Retinal pigment epithelial cell (primary cell): Measurements from ENCODE around the gene RIPPLY3.
A peak's percentile ranks its signal among the peaks of the same experiment; 100 is the strongest.

Experiments used
- DNase-seq: peaks from one replicate; pipeline ENCODE4 v3.0.0-alpha.2; 2010; ENCODE audit warnings: low read depth
- H3K4me3 ChIP-seq: 2 replicates; pipeline ENCODE4 v1.5.1; 2011; ENCODE audit warnings: mild to moderate bottlenecking, low read length, control low read depth, moderate library complexity
- TF ChIP-seq, protein P1 (sequence below): conservative IDR thresholded peaks from 2 replicates; pipeline ENCODE4 v1.5.1; 2011; ENCODE audit warnings: low read depth, low read length, control low read depth, inconsistent platforms

The RIPPLY3 gene

DNA sequence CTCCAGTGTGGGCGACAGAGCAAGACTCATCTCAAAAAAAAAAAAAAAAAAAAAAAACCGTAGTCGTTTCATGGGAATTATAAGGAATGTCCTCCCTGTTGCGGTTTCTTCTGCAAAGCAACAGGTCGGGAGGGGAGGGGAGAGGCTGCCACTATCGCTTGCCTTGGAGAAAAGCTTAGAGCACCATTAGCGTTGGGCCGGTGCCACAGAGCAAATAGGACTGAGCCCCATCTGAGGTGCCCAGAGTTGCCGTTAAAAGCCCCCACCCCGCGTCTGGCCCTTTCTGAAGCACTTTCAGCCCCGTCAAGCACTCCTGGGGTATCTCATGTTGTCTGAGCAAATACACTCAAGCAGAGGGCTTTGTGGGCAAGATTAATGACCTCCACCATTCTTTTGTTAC lies 2.2 kb downstream of the RIPPLY3 start:
- no peak overlapping the region for H3K4me3 ChIP-seq
- no peak for DNase-seq
- TF ChIP-seq, protein P1, sequence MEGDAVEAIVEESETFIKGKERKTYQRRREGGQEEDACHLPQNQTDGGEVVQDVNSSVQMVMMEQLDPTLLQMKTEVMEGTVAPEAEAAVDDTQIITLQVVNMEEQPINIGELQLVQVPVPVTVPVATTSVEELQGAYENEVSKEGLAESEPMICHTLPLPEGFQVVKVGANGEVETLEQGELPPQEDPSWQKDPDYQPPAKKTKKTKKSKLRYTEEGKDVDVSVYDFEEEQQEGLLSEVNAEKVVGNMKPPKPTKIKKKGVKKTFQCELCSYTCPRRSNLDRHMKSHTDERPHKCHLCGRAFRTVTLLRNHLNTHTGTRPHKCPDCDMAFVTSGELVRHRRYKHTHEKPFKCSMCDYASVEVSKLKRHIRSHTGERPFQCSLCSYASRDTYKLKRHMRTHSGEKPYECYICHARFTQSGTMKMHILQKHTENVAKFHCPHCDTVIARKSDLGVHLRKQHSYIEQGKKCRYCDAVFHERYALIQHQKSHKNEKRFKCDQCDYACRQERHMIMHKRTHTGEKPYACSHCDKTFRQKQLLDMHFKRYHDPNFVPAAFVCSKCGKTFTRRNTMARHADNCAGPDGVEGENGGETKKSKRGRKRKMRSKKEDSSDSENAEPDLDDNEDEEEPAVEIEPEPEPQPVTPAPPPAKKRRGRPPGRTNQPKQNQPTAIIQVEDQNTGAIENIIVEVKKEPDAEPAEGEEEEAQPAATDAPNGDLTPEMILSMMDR: no peak

DNA sequence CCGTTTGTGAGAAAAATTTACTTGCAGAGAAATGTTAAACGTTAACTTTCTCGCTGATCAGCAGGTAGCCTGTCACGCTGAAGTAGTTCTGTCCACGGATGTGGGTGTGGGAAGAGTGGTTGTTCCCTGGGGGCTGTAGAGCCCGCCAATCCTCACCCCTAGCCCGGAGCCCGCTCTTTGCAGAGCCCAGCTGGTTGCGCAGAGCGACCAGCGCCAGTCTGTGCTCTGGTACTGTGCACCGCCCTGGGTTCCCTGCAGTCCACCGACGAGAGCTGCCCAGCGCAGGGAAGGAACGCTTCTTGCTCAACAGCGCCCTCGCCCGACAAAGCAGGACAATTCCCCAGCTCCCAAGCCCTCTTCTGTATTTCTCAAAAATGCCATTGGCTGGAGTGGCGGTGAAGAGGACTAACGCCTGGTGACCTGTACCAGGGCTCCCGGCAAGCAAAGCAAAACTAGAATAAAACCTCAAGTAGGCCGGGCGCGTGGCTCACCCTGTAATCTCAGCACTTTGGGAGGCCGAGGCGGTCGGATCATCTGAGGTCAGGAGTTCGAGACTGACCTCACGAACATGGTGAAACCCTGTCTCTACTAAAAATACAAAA lies 3.3 kb downstream of the RIPPLY3 start:
- TF ChIP-seq, protein P1: peak; percentile 93
- DNase-seq: peak; percentile 60
- H3K4me3 ChIP-seq: peak overlapping the region; percentile 27

DNA sequence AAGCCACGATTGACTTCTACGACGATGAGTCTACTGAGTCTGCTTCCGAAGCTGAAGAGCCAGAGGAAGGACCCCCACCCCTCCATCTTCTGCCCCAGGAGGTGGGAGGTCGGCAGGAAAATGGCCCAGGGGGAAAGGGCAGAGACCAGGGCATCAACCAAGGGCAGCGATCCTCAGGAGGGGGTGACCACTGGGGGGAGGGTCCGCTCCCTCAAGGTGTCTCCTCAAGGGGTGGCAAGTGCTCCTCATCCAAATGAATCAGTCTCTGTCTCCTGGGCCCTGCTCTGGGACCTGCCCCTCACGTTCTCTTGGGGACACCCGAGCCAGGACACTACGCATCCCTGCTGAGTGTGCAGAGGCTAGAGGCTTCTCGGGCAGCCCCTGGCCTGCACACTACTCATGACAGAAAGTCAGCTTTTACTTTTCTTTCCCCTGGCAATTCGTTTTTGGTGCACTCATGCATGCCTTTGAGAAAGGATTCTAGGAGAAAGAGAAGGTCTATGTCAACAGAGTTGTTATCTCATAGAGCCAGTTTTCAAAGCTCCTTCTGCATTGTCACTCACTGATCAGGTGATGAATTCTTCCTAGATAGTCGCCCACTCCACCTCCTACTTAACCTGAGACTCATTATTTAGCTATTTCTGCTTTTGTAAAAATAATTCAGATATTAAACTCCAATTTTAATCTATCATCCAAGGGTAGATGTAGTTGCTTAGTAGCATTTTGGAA lies 11.6 kb downstream of the RIPPLY3 start:
- DNase-seq: no peak
- H3K4me3 ChIP-seq: no peak overlapping the region
- TF ChIP-seq, protein P1: no peak

DNA sequence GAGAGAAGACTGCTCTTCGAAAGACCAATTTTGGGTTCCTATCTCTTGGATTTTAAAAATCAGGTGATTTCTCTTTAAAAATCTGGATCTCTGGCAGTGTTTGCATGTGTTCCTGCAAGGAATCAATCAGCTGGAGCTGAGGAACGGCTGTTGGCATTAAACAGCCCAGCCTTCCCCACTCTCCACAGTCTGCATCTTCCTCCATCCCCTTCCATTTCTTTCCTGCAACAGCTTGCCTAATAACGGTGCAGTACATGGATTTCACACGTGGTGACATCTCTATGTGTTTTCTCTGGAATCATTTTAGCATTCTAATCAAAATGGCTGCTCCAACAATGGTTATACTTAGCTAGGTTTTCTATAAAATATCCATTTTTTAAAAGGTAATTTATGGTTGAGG lies 20.0 kb downstream of the RIPPLY3 start:
- no peak overlapping the region for H3K4me3 ChIP-seq
- TF ChIP-seq, protein P1: no peak
- DNase-seq: no peak

DNA sequence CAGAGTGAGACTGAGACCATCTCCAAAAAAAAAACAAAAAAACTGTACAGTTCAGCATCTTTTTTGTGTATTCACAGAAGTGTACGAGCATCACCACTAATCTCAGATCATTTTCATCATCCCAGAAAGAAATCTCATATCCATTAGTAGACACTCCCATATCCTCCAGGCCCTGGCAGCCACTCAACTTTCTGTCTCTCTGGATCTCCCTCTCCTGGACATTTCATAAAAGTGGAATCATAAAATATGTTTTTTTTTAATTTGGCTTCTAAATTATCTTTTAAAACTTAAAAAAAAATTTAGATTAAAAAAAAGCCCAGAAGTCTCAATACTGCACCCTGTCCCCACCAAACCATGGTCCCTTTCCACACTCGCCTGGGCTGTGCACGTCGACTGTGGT lies 22.1 kb downstream of the RIPPLY3 start:
- H3K4me3 ChIP-seq: no peak overlapping the region
- TF ChIP-seq, protein P1: peak; percentile 3
- DNase-seq: no peak

DNA sequence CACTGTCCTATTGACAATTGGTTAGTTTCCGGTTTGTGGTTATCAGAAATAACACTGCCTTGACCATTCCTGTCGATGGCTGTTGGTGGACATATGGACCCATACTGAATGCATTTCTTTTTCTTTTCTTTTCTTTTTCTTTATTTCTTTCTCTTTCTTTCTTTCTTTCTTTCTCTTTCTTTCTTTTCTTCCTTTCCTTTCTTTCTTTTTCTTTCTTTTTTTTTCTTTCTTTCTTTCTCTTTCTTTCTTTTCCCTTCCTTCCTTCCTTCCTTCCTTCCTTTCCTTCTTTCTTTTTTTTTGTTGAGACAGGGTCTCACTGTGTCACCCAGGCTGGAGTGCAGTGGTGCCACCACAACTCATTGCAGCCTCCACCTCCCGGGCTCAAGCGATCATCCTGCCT lies 24.4 kb downstream of the RIPPLY3 start:
- H3K4me3 ChIP-seq: no peak overlapping the region
- DNase-seq: no peak
- TF ChIP-seq, protein P1: no peak

DNA sequence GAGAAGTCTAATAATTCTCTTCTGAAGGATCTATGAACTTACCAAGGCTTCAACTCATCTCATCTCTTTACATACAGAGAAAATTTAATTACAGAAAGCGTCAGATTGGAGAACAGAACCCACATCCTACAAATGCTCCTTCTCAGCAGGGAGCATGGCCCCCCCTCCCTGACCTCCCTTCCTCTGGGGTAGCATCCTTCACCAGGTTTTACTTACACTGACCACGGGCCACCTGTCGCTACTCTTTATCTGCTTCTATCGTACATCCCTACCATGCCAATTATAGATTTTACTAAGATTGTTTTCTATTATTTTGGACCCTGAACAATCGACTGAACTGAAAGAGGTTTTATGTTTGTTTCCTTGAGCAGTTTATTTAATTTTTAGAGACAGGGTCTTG lies 25.8 kb downstream of the RIPPLY3 start:
- H3K4me3 ChIP-seq: no peak overlapping the region
- TF ChIP-seq, protein P1: no peak
- no peak for DNase-seq
